GM18505 (cell line): ENCODE measurements around the gene PGM3.

Experiments
- ATAC-seq: cut with Tn5 transposase; IDR thresholded peaks from one replicate; pipeline ENCODE4 v1.9.1; 2021; ENCODE audit not compliant: unreplicated experiment
- POLR2A ChIP-seq: IDR thresholded peaks from 4 replicates; pipeline ENCODE4 v1.6.1; 2011; ENCODE audit warnings: borderline replicate concordance; ENCODE audit not compliant: insufficient read depth, insufficient read length; ENCODE audit errors: extremely low read depth

Gene PGM3

GRCh38 chr6:83119742-83120300, 73.2 kb downstream of the PGM3 start:
- no peak for TF ChIP-seq POLR2A
- ATAC-seq = no peak

- TF ChIP-seq POLR2A = no peak
- no peak for ATAC-seq
Measured at GRCh38 chr6:83117802-83118201, 75.3 kb downstream of the PGM3 start.
